Ammon's horn (tissue), 1 donor: Measurements from ENCODE around the gene KRT33B.
"Not testable (repeated sequence)": the region's sequence is repeated elsewhere in the genome, so short reads cannot be mapped to it uniquely, and the experiment has no call there.

Experiments
- DNase-seq: peaks from one replicate; pipeline ENCODE4 v3.0.0-alpha.2; 2016; ENCODE audit warnings: low spot score

The KRT33B gene

DNA sequence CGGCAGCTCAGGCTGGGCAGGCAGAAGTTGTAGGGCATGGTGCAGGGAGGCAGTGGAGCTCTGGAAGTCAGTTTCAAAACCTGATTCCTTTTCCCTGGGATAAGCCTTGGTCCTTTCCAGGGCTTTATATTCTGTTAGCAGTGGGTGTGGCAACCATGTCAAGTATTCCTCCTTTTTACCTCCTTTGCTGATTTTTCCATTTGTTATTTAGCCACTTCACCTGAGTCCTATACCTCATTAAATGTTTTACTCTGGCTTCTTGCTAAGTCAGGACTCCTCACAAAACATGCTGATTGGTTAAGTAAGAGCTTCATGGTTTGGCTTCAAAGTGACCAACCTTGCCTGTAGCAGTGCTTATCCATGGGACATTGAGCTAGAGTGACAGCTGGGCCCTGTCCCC is at the start of gene KRT33B:
KRT33B (minus strand) TSS at position 101 of the 400 bp plus-strand sequence; CDS start at position 38, 63 bp downstream.
- no peak for DNase-seq

DNA sequence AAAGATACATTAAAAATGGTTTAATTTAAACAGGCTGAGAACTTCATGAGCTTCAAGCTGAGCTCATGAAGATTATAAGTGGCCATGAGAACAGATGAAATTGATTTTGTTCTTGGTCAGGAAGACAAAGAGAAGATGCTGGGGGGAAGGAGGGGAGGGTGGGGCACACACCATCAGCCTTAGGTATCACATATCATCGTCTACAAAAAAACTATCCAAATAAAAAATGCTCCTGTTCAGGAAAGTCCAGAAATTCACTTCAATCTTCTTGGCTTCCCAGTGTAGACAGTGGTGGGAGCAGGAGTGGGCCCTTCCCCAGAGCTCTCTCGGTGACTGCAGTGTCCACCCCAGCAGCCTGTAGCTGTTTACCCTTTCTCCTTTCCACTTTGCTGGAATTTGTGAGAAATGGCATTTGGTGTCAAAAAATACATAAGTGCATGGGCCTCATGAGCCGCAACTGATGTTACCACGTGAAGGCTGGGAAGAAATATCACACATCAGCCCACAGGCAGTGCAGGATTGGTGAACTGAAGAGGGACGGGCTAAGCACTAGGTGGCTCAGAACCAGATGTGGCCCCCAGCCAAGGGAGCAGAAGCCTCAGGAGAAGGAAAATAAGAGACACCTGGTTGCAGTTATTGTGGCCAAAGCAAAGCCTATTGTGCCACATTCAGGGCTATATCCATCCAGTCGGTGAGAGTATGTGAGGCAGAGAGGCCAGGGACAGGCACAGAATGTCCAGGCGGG is 48.7 kb upstream of the KRT33B start:
- DNase-seq, result no peak

DNA sequence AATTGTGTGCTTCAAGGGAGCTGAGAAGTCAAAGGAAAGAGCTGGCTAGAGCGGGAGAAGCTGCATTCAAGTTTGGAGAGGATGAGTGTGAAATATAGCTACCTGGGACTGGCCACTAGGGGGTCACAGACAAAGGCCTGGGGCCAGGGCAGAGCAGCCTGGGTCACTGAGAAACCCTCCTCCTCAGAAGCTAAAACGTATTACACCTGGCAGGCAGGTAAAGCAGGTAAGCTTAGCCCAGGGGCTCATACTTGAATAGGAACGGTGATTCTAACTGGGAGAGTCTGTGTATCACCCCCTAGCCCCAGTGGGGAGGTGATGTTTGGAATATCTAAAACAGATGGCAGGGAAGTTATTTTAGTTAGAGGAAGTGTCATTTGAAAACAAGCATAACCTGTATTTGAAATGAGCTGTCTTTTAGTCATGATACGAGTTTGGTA is 48.0 kb upstream of the KRT33B start:
- DNase-seq, result no peak

DNA sequence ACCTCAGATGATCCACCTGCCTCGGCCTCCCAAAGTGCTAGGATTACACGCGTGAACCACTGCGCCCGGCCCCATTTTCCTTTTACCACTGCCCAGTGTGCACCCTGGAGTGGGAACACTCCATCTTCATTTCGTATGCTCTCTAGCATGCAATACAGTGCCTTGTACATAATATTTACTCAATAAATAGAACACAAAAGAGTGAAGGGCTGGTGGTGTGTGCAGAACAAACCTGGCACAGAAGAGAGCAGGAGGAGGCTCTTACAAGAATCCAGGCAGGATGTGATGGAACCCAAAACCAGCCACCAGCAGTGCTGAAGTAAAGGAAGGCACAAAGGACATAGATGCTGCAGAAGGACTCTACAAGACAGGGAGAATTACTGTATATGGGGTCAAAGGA is 47.5 kb upstream of the KRT33B start:
- no peak for DNase-seq

DNA sequence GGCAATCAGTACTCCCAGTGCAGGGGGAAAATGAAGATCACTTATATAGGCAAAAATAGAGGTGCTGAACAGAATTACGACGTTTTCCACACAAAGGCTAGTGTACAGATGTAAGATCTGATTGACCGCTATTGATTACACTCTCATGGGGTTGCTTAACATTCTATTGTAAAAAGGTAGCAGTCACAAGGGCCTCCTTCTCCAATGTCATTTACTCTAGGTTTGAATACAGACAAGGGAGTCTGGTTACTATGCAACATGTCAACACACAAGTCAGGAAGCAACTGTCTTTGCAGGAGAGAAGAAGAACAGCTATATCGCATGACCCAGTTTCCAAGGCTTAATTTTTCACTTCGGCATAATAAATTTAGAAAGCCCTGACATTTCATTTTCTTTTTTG is 46.9 kb upstream of the KRT33B start:
- no peak for DNase-seq

DNA sequence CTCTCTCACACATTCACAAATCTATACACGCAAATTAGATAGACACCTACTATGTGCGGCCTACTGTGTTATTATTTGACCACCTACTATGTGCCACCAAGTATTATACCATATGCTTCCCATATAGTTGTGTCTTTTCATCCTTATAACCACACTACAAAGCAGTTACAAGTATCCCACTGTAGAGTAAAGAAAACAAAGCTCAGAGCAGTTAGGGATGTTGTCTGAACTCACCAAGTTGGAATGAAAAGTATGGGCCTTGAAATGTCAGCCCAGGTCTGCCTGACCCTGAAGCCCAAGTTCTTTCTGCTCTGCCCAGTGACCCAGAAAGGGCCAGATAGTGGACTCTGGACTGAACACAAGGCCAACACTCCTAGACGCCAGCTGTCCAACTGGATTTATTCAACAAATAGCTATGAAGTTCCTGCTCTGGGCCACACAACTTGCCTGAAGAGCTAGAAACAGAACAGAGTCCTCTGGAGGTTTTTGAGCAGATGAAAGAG is 46.3 kb upstream of the KRT33B start:
- no peak for DNase-seq

DNA sequence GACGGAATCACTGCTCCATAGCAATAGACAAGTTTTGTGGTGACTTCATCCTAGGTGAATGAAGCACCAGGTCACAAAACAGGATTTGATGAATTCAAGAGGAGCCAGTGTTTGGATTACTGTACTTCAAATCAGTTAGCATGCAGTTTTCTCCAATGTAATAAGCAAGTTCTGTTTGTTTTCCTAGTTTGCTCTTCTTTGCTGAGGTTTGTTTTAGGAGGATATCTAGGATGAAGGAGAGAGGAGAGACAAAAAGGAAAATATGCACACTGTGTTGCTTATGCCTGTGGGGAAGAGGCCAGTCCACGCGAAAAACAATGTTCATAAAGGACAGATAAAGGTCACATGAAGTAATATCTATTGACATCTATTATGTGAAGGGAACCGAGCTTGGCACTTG is 45.8 kb upstream of the KRT33B start:
- no peak for DNase-seq

DNA sequence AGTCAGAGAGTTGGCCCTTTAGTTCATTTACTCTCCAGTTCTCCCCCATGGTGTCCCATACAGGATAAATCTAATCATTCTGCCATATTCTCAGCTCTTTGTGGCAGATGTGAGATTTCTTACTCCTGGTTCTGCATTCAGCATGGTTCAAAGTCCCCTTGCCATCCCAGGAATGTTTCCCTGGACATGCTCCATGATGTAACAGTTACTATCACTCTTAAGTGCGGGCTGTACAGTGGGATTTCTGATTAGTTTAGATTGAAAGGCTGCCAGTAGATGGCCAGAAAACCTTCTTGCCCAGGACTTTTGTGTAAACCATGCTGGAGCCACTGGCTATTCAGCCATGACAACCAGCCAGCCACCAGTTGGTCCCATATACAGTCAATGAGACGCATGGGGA is 44.4 kb upstream of the KRT33B start:
- DNase-seq, result no peak

DNA sequence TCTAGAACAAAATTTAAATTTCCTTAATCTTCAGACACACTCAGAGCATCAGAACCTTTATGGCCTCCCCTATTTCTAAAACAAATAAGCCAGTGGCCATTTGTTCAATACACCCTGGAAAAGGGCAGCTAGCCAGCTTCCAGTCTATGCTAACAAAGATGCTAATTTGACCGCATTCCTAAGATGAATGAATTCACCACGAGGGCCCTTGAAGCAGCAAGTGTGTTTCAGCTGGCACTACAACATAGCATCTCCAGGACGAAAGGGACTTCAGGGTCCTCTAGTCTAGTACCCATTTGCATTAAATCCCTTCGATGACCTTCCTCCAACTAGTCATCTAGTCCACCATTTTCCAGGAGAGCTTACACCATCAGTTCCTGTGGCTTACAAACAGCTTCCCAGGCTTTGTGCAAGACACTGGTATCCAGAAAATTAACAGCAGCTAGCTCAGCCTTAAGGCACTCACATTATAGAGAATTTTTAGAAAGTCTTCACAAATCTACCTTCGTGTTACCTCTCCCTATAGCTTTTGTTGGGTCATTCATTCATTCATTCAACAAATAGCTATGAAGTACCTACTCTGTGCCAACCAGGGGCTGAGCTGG is 43.8 kb upstream of the KRT33B start:
- DNase-seq, result no peak

DNA sequence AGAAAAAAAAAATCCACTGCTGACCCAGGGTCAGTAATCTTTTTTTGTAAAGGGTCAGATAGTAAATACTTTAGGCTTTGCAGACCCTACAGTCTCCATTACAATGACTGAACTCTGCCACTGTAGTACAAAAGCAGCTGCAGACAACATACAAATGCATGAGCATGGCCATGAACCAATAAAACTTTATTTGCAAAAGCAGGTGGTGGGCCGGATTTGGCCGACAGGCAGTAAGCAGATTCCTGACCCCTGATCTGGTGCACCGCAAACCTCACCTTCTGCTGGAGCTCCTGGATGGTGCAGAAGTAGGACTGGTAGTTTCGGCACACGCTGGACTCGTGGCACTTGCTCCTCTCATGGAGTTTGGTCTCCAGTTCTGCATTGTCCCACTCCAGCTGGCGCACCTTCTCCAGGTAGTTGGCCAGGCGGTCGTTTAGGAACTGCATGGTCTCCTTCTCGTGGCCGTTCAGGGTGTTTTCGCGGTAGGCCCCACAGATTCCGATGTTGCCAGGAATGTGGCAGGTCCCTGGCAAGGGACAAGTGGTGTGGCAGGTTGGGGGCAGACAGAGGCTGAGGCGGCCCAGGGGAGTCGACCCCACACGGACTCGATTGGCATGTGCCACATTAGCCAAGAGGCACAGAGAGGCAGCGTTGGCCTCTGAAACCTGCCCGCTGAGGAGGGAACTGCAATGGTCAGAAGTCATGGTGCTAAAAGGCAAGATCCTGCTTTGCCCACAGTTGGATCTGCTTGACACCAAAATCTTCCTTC is 41.6 kb upstream of the KRT33B start:
- DNase-seq, result no peak

DNA sequence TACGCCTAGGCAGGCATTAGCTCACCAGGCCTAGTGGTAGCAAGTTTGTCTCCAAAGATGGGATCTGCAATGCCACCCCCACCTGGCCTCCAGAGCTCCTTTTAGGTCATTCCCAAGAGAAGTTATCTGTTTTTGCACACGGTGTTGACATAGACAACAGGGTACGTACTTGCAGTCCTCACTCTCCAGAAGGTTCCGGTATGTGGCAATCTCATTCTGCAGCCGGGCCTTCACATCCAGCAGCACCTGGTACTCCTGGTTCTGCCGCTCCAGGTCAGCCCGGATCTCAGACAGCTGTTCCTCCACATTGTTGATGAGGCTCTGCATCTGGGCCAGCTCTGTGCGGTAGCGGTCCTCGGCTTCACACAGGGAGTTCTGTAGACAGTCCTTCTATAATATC is 37.6 kb upstream of the KRT33B start:
- no peak for DNase-seq

DNA sequence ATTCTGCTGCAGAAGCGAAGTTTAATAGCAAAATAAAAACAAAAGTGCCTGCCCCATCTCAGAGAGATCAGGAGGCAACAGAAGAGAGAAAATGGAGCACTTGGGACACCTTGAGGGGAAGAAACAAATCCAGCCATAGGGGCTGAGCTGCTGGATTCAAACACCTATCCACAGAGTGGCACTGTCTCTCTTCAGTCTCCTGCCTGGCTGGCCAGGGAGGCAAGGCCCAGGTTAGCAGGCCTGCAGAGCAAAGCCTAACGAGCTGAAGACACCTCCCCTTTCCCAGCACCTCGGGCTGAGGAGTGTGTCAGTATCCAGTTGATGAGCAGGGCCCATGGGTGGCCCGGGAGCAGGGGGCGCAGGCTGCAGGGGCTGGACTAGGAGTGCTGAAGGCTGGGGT is 36.6 kb upstream of the KRT33B start:
- no peak for DNase-seq

DNA sequence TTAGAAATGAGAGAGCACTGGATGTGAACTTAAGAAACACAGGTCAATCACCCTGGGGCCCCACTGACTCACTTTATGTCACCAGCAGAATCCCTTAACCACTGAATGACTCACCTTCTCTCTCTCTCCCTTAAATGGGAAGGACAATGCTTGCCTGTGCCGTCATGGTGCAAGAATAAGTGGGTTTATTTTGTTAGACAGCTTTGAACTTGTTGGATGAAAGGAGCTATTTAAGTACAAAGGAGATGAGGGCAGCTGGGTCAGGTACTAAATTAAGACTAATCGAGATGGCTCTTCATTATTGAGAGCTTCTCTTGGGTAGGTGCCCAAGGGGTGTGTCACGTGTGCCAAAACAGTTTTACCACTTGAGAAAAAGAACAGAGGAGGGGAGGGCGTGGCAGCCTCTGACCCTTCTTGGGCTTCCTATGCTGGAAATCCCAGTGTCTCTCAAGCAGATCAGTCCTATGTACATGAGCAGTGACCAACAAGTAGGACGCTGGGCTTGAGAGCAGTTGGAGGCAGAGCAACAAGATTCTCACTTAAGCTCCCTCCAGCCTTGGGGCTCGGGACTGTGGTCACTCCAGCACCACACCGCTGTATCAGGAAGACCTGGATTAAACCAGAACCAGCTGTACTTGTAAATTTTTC is 34.5 kb upstream of the KRT33B start:
- no peak for DNase-seq

DNA sequence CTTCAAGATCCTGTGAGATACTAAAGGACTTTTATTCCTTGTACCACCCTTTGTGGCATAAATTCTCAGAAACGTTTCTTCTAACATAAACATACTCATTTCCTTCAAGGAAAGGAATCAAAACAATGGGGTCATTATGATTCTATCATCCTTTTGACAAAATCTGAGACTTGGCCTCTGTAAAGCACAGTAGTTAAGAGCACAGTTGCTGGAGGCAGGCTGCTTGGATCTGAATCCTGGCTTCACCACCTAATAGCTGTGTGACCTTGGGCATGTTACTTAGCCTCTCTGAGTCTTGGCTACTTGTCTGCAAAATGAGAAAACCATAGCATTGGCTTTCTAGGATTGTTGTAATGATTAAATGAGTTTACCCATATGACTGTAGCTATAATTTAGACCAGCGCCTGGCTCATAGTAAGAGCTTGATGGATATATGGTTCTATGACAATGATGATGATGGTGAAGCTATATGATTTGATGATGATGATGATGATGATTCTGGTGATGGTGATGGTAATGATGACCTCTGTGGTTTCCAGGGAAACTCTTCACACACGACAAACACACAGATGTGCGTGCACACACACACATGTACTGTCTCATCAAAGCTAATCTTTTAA is 33.9 kb upstream of the KRT33B start:
- DNase-seq, result no peak

DNA sequence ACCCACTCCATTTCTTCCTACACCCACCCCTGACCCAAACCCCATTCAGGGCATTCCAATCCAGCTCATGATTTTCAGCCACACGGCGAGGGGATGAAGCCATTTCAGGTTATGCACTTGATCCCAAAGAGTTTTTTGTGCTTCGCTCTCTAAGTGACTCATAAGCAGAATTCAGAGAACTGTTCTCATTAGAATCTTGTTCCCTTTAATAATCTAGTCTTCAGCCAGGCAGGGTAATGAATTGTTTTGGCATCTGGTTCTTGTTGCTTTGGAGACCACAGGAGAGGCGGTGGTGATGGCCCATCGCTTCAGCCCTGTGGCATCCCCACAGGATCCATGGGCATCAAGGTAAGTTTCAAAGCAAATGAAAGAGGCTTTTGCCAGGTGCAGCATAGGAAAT is 32.5 kb upstream of the KRT33B start:
- DNase-seq, result no peak

DNA sequence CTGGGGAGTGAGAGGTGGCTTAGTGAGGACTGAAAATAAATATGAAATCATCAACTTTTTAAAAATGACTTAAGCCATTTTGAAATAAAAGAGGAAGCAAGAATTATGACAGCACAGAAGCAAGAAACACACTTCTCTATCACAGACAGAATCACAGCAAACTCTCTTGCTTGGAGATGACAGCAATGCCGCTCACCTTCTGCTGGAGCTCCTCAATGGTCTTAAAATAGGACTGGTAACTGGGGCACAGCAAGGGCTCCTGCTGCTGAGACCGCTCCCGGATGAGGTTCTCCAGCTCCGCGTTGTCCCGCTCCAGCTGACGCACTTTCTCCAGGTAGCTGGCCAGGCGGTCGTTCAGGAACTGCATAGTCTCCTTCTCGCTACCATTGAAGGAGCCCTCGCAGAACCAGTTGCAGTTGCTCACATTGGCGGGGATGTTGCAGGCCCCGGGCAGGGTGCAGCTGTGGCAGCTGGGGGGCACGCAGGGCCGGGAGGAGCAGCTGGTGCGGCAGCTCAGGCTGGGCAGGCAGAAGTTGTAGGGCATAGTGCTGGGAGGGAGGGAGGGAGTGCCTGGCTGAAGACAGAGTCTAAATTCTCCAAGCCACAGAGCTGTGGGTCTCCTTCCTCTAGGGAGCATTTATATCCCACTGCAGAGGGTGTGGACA is 27.5 kb upstream of the KRT33B start, which contains the start of gene KRT31:
KRT31 (minus strand) TSS at position 613 of the 665 bp plus-strand sequence; CDS start at position 544, 69 bp downstream.
- DNase-seq, result no peak

DNA sequence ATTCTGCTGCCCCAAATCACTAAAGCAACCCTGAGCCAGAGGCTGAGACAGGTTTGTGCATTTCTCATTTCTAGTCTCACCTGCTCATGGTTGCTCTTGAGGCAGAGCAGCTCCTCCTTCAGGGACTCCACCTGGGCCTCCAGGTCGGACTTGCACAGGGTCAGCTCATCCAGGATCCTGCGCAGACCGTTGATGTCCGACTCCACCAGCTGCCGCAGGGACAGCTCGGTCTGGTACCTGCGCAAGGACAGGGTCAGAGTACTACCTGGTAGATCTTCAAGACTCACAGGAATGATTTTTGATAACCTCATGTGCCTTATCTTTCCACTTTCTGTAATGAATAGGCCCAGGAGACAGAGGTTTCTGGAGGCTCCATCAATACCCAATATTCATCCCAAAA is 26.7 kb upstream of the KRT33B start:
- no peak for DNase-seq

DNA sequence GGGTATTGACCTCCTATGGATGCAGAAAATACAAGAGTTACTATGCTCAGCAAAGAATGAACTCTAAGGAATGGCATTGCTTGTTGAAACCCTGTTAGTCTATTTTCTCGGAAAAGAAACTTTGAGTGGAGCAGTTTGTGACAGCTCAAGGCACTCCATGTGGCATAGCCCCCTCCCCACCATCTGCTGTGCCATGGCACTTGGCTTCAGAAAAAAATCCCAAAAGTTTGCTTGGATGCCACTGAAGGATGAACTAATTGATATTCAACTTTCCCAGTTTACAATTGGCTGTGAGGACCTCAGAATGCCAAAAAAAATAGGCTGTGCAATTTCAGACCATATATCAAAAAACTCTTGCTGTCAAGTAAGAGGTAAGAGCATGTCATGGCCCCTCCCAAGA is 26.0 kb upstream of the KRT33B start:
- no peak for DNase-seq

DNA sequence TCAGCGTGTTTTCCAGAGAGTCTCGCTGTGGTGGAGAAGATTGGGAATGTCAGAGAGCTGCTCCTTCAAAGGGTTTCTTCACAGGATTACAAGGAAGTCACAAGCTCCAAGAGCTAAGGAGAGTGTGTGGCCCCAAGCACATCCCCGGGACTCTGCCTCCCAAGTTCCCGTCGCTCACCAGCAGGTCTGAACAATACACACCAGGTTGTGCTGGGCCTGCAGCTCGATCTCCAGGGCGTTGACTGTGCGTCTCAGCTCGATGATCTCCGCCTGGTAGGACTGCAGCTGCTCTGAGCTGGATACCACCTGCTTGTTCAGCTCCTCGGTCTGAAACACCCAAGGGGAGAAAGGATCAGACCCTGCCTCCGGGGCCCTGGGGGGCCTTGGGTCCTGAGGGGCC is 25.4 kb upstream of the KRT33B start:
- not testable (repeated sequence) for DNase-seq

DNA sequence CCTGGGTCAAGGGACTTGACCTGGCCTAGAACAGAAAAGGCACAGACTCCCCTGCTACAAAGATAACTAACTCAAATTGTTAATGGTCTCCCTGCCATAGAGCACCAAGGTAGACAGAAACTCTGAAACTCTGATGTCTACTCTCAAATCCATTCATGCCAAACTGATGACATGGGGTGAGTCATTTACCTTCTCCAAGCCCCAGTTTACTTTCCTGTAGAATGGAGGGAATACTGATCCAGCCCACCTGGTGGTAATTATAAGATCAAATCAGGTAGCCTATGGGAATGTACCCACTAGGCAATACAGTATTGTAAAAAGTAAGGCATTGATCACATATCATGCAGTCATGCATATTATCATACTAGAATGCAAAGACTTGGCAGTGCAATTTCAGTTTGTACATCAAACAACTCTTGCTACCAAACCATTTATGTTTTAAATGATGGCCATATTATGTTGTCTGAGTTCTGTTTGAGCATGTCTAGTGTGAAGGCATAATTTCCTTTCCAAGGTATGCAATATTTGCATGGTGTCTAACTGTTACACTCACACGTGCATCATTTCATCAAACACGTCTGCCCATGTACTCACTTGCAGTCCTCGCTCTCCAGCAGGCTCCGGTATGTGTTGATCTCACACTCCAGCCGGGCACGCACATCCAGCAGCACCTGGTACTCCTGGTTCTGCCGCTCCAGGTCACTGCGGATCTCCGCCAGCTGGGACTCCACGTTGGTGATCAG is 24.8 kb upstream of the KRT33B start:
- no peak for DNase-seq

DNA sequence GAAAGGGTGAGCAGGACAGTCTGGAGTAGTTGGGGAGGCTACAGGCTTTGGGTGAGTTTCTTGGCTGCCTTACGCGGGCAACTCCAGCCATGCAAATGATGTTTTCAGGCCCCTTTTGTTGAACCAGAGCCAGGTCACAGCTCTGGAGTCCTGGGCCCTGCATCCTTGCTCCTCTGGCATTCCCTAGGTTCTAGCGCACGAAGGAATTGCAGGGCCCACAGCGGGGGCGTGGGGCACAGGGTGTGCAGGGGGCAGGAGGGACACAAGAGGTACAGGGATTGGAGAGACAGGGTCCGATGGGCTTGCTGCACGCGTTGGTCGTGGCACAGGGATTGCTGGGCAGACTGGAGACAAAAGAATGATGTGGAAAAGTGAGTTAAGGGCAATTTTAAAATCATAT is 24.2 kb upstream of the KRT33B start:
- DNase-seq, result no peak
